Dendritic cell treated with granulocyte-macrophage colony-stimulating factor and Interleukin-4, amounts not matched to agents 40 ng/mL and 50 ng/mL, for 4 days (primary cell): ENCODE results near the gene MALRD1.

ENCODE experiments used
- H3K27ac Mint-ChIP-seq: one replicate; pipeline ENCODE4 v1.8.0; 2022; ENCODE audit warnings: mild to moderate bottlenecking, mixed read lengths
- H3K27me3 Mint-ChIP-seq: one replicate; pipeline ENCODE4 v1.8.0; 2022; ENCODE audit warnings: mild to moderate bottlenecking, mixed read lengths
- H3K36me3 Mint-ChIP-seq: one replicate; pipeline ENCODE4 v1.8.0; 2022; ENCODE audit warnings: low read depth, mixed read lengths
- H3K4me1 Mint-ChIP-seq: one replicate; pipeline ENCODE4 v1.8.0; 2022; ENCODE audit warnings: low read depth, mixed read lengths
- H3K4me3 Mint-ChIP-seq: one replicate; pipeline ENCODE4 v1.8.0; 2022; ENCODE audit warnings: mild to moderate bottlenecking, moderate library complexity, mixed read lengths
- H3K9me3 Mint-ChIP-seq: one replicate; pipeline ENCODE4 v1.8.0; 2022; ENCODE audit warnings: mixed read lengths
- intact Hi-C: fragments of 100-400 bp; cut with micrococcal nuclease; formaldehyde crosslinking; loops from one replicate; pipeline ENCODE4 v1.15.0; 2022

The MALRD1 gene

GRCh38 chr10:19663344-19663743, 614.7 kb downstream of the MALRD1 start:
- H3K27ac Mint-ChIP-seq, result no peak overlapping the region
- no peak overlapping the region for H3K4me3 Mint-ChIP-seq
- H3K9me3 Mint-ChIP-seq, result peaks cover 13% of the 10 kb centered on the region
- H3K27me3 Mint-ChIP-seq, result no peaks in the 10 kb centered on the region
- intact Hi-C loops, result loop anchor here (5.0 kb wide), 1 partner anchor 36 kb away; no protein-coding TSS in a partner anchor
- H3K4me1 Mint-ChIP-seq, result peaks cover 14% of the 10 kb centered on the region
- H3K36me3 Mint-ChIP-seq, result no peaks in the 10 kb centered on the region

GRCh38 chr10:19668116-19668515, 619.5 kb downstream of the MALRD1 start:
- Mint-ChIP-seq H3K27ac (no peak overlapping the region), H3K4me3 (no peak overlapping the region), H3K27me3 (no peaks in the 10 kb centered on the region), H3K36me3 (no peaks in the 10 kb centered on the region), H3K4me1 (peaks cover 16% of the 10 kb centered on the region), H3K9me3 (peaks cover 15% of the 10 kb centered on the region)
- intact Hi-C loops, result no loop called here

- peaks cover 15% of the 10 kb centered on the region for H3K4me1 Mint-ChIP-seq
- intact Hi-C loops, result no loop called here
- H3K27ac Mint-ChIP-seq, result no peak overlapping the region
- no peaks in the 10 kb centered on the region for H3K27me3 Mint-ChIP-seq
- no peaks in the 10 kb centered on the region for H3K36me3 Mint-ChIP-seq
- peaks cover 21% of the 10 kb centered on the region for H3K9me3 Mint-ChIP-seq
- H3K4me3 Mint-ChIP-seq, result no peak overlapping the region
These were observed 627.5 kb downstream of the MALRD1 start for GRCh38 chr10:19676063-19676462.

GRCh38 chr10:19683356-19683755, 634.8 kb downstream of the MALRD1 start:
- H3K4me3 Mint-ChIP-seq, result no peak overlapping the region
- H3K27ac Mint-ChIP-seq, result no peak overlapping the region
- intact Hi-C loops, result no loop called here
- H3K4me1 Mint-ChIP-seq, result no peaks in the 10 kb centered on the region
- H3K9me3 Mint-ChIP-seq, result peaks cover 31% of the 10 kb centered on the region
- no peaks in the 10 kb centered on the region for H3K27me3 Mint-ChIP-seq
- H3K36me3 Mint-ChIP-seq, result no peaks in the 10 kb centered on the region

GRCh38 chr10:19683960-19684359, 635.4 kb downstream of the MALRD1 start:
- Mint-ChIP-seq H3K27me3 (no peaks in the 10 kb centered on the region), H3K36me3 (no peaks in the 10 kb centered on the region), H3K27ac (no peak overlapping the region), H3K4me1 (no peaks in the 10 kb centered on the region), H3K4me3 (no peak overlapping the region), H3K9me3 (peaks cover 31% of the 10 kb centered on the region)
- intact Hi-C loops, result no loop called here

GRCh38 chr10:19688344-19688743, 639.7 kb downstream of the MALRD1 start:
- Mint-ChIP-seq H3K27ac (no peak overlapping the region), H3K27me3 (no peaks in the 10 kb centered on the region), H3K4me1 (no peaks in the 10 kb centered on the region), H3K9me3 (peaks cover 11% of the 10 kb centered on the region), H3K4me3 (no peak overlapping the region), H3K36me3 (no peaks in the 10 kb centered on the region)
- intact Hi-C loops, result no loop called here

GRCh38 chr10:19689231-19689630, 640.6 kb downstream of the MALRD1 start:
- Mint-ChIP-seq H3K27me3 (no peaks in the 10 kb centered on the region), H3K36me3 (no peaks in the 10 kb centered on the region), H3K4me3 (no peak overlapping the region), H3K27ac (no peak overlapping the region), H3K4me1 (no peaks in the 10 kb centered on the region), H3K9me3 (peaks cover 11% of the 10 kb centered on the region)
- intact Hi-C loops, result no loop called here

- H3K4me3 Mint-ChIP-seq, result no peak overlapping the region
- no peaks in the 10 kb centered on the region for H3K36me3 Mint-ChIP-seq
- no peaks in the 10 kb centered on the region for H3K4me1 Mint-ChIP-seq
- intact Hi-C loops, result no loop called here
- no peak overlapping the region for H3K27ac Mint-ChIP-seq
- no peaks in the 10 kb centered on the region for H3K27me3 Mint-ChIP-seq
- H3K9me3 Mint-ChIP-seq, result peaks cover 6% of the 10 kb centered on the region
These were observed 650.7 kb downstream of the MALRD1 start for GRCh38 chr10:19699299-19699698.

GRCh38 chr10:19701427-19702052, 652.9 kb downstream of the MALRD1 start:
- H3K27ac Mint-ChIP-seq, result no peak overlapping the region
- intact Hi-C loops, result no loop called here
- peaks cover 6% of the 10 kb centered on the region for H3K9me3 Mint-ChIP-seq
- H3K4me3 Mint-ChIP-seq, result no peak overlapping the region
- H3K36me3 Mint-ChIP-seq, result no peaks in the 10 kb centered on the region
- H3K4me1 Mint-ChIP-seq, result peaks cover 5% of the 10 kb centered on the region
- no peaks in the 10 kb centered on the region for H3K27me3 Mint-ChIP-seq

GRCh38 chr10:19702215-19702614, 653.6 kb downstream of the MALRD1 start:
- H3K27ac Mint-ChIP-seq, result no peak overlapping the region
- intact Hi-C loops, result no loop called here
- no peak overlapping the region for H3K4me3 Mint-ChIP-seq
- no peaks in the 10 kb centered on the region for H3K36me3 Mint-ChIP-seq
- H3K4me1 Mint-ChIP-seq, result peaks cover 5% of the 10 kb centered on the region
- peaks cover 12% of the 10 kb centered on the region for H3K9me3 Mint-ChIP-seq
- no peaks in the 10 kb centered on the region for H3K27me3 Mint-ChIP-seq

- H3K27me3 Mint-ChIP-seq, result no peaks in the 10 kb centered on the region
- H3K4me3 Mint-ChIP-seq, result no peak overlapping the region
- H3K36me3 Mint-ChIP-seq, result no peaks in the 10 kb centered on the region
- intact Hi-C loops, result no loop called here
- no peak overlapping the region for H3K27ac Mint-ChIP-seq
- H3K4me1 Mint-ChIP-seq, result peaks cover 5% of the 10 kb centered on the region
- H3K9me3 Mint-ChIP-seq, result peaks cover 9% of the 10 kb centered on the region
These were observed 655.9 kb downstream of the MALRD1 start for GRCh38 chr10:19704544-19704943.

GRCh38 chr10:19705250-19705649, 656.6 kb downstream of the MALRD1 start:
- intact Hi-C loops, result no loop called here
- H3K27ac Mint-ChIP-seq, result no peak overlapping the region
- no peaks in the 10 kb centered on the region for H3K27me3 Mint-ChIP-seq

GRCh38 chr10:19706904-19707303, 658.3 kb downstream of the MALRD1 start:
- Mint-ChIP-seq H3K4me1 (peaks cover 5% of the 10 kb centered on the region), H3K4me3 (no peak overlapping the region), H3K27ac (no peak overlapping the region), H3K27me3 (no peaks in the 10 kb centered on the region), H3K9me3 (peaks cover 25% of the 10 kb centered on the region), H3K36me3 (peaks cover 5% of the 10 kb centered on the region)
- intact Hi-C loops, result no loop called here

More at GRCh38 chr10:19705250-19705649, 656.6 kb downstream of the MALRD1 start:
- Mint-ChIP-seq H3K9me3 (peaks cover 9% of the 10 kb centered on the region), H3K36me3 (no peaks in the 10 kb centered on the region), H3K4me3 (no peak overlapping the region), H3K4me1 (peaks cover 5% of the 10 kb centered on the region)

GRCh38 chr10:19707376-19707775, 658.8 kb downstream of the MALRD1 start:
- no peak overlapping the region for H3K4me3 Mint-ChIP-seq
- H3K36me3 Mint-ChIP-seq, result peaks cover 6% of the 10 kb centered on the region
- no peak overlapping the region for H3K27ac Mint-ChIP-seq
- no peaks in the 10 kb centered on the region for H3K27me3 Mint-ChIP-seq
- intact Hi-C loops, result no loop called here
- H3K9me3 Mint-ChIP-seq, result peaks cover 29% of the 10 kb centered on the region
- H3K4me1 Mint-ChIP-seq, result peaks cover 5% of the 10 kb centered on the region

GRCh38 chr10:19708031-19708430, 659.4 kb downstream of the MALRD1 start:
- peaks cover 5% of the 10 kb centered on the region for H3K4me1 Mint-ChIP-seq
- H3K27me3 Mint-ChIP-seq, result no peaks in the 10 kb centered on the region
- peaks cover 36% of the 10 kb centered on the region for H3K9me3 Mint-ChIP-seq
- H3K27ac Mint-ChIP-seq, result no peak overlapping the region
- intact Hi-C loops, result no loop called here
- no peak overlapping the region for H3K4me3 Mint-ChIP-seq
- H3K36me3 Mint-ChIP-seq, result peaks cover 6% of the 10 kb centered on the region
